PC-3 (cell line): Measurements from ENCODE around the gene POLR3G. TPM values are rescaled to one million over a fixed set of nuclear protein-coding genes. Genes with fewer than 3 reads are reported as not detected.
A peak's percentile ranks its signal among the peaks of the same experiment; 100 is the strongest.

Experiments
- ATAC-seq: fragments of 200-7000 bp; cut with Tn5 transposase; 2 replicates; pipeline ENCODE4 v1.9.1; 2020; ENCODE audit warnings: mild to moderate bottlenecking, moderate library complexity
- BruUV-seq: library from RNA; stranded (reverse); fragments of 400-500 nt; replicated peaks from 2 replicates; lab custom pipeline; 2021; lab: Mats Ljungman, UMichigan
- CTCF ChIA-PET: fragments of 300-600 bp; sonication (Branson Sonifier 250); formaldehyde crosslinking; loops from one replicate; lab custom pipeline; 2022; ENCODE audit warnings: antibody characterized with exemption; lab: Charles Lee
- POLR2A ChIA-PET: fragments of 300-600 bp; sonication (Branson Sonifier 250); formaldehyde crosslinking; loops from one replicate; lab custom pipeline; 2022; ENCODE audit warnings: antibody characterized with exemption; ENCODE audit not compliant: unreplicated experiment; lab: Charles Lee
- DNase-seq: peaks from one replicate; pipeline ENCODE4 v3.0.0-alpha.2; 2015
- H2AFZ ChIP-seq: fragments of 300-600 bp; sonication (generic); 2 replicates; pipeline ENCODE4 v1.6.0; 2016; ENCODE audit warnings: antibody characterized with exemption, low read length
- H3F3A ChIP-seq: fragments of 300-600 bp; sonication (generic); one replicate; pipeline ENCODE4 v1.6.0; 2017; ENCODE audit warnings: antibody characterized with exemption, low read length, control low read depth, mild to moderate bottlenecking; ENCODE audit not compliant: unreplicated experiment
- H3K27ac ChIP-seq: fragments of 300-600 bp; sonication (generic); 2 replicates; pipeline ENCODE4 v1.5.1; 2016; ENCODE audit warnings: mild to moderate bottlenecking, low read length
- H3K27me3 ChIP-seq: fragments of 300-600 bp; sonication (generic); 2 replicates; pipeline ENCODE4 v1.6.1; 2016; ENCODE audit warnings: low read length, mixed read lengths
- H3K36me3 ChIP-seq: fragments of 300-600 bp; sonication (generic); 2 replicates; pipeline ENCODE4 v1.6.1; 2016; ENCODE audit warnings: low read depth, mixed run types, low read length, mixed read lengths
- H3K4me1 ChIP-seq: fragments of 300-600 bp; sonication (generic); 2 replicates; pipeline ENCODE4 v1.5.1; 2016; ENCODE audit warnings: low read length; ENCODE audit not compliant: insufficient read depth
- H3K4me2 ChIP-seq: fragments of 300-600 bp; sonication (generic); 2 replicates; pipeline ENCODE4 v1.6.0; 2016; ENCODE audit warnings: low read length
- H3K4me3 ChIP-seq: fragments of 300-600 bp; sonication (generic); 2 replicates; pipeline ENCODE4 v1.5.1; 2016; ENCODE audit warnings: mild to moderate bottlenecking, low read length, mixed read lengths
- H3K79me2 ChIP-seq: fragments of 300-600 bp; sonication (generic); 2 replicates; pipeline ENCODE4 v1.6.1; 2017; ENCODE audit warnings: low read length, mixed read lengths
- H3K9ac ChIP-seq: fragments of 300-600 bp; sonication (generic); 2 replicates; pipeline ENCODE4 v1.6.0; 2016; ENCODE audit warnings: mild to moderate bottlenecking, low read length
- H3K9me2 ChIP-seq: fragments of 300-600 bp; sonication (generic); replicated peaks from 2 replicates; pipeline ENCODE4 v1.6.1; 2016; ENCODE audit warnings: mixed run types, low read length, mixed read lengths
- H3K9me3 ChIP-seq: fragments of 300-600 bp; sonication (generic); 2 replicates; pipeline ENCODE4 v1.6.1; 2016; ENCODE audit warnings: low read length, mixed read lengths
- H4K20me1 ChIP-seq: fragments of 300-600 bp; sonication (generic); 2 replicates; pipeline ENCODE4 v1.6.1; 2016; ENCODE audit warnings: low read length, mixed read lengths
- CTCF ChIP-seq: fragments of 300-600 bp; sonication (generic); conservative IDR thresholded peaks from 2 replicates; pipeline ENCODE4 v1.5.1; 2017; ENCODE audit warnings: antibody characterized with exemption, low read depth, mild to moderate bottlenecking, low read length
- EZH2 ChIP-seq: fragments of 300-600 bp; sonication (generic); IDR thresholded peaks from one replicate; pipeline ENCODE4 v1.6.1; 2017; ENCODE audit warnings: antibody characterized with exemption, mild to moderate bottlenecking, low read length; ENCODE audit not compliant: unreplicated experiment
- EZH2phosphoT487 ChIP-seq: fragments of 300-600 bp; sonication (generic); IDR thresholded peaks from 2 replicates; pipeline ENCODE4 v1.6.1; 2018; ENCODE audit warnings: mild to moderate bottlenecking, antibody characterized with exemption, low read length, borderline replicate concordance
- intact Hi-C: fragments of 100-400 bp; cut with micrococcal nuclease; formaldehyde crosslinking; loops from 2 replicates; pipeline ENCODE4 v1.9.0; 2023
- total RNA-seq: library from RNA; depleted of rRNA; stranded (reverse); fragments of >200 nt; gene quantifications from 2 replicates; pipeline ENCODE4 v1.2.3, GENCODE V29; 2014

The POLR3G gene
- total RNA-seq, 1 experiment from 2014 or later, result 42.2 TPM

GRCh38 chr5:90495146-90495545 is 20.5 kb downstream of the POLR3G start:
- no peaks in the 10 kb centered on the region for H3F3A ChIP-seq
- BruUV-seq, result no TSS peak
- DNase-seq, result no peak
- ChIA-PET CTCF (no interaction called here), POLR2A (no interaction called here)
- H2AFZ ChIP-seq, result no peak overlapping the region
- H3K4me3 ChIP-seq, result no peak overlapping the region
- H4K20me1 ChIP-seq, result no peaks in the 10 kb centered on the region
- ATAC-seq, result no peak
- H3K4me2 ChIP-seq, result no peak overlapping the region
- H3K27me3 ChIP-seq, result no peaks in the 10 kb centered on the region
- H3K4me1 ChIP-seq, result no peaks in the 10 kb centered on the region
- no peaks in the 10 kb centered on the region for H3K9me3 ChIP-seq
- no peaks in the 10 kb centered on the region for H3K79me2 ChIP-seq
- H3K36me3 ChIP-seq, result peaks cover 15% of the 10 kb centered on the region
- intact Hi-C loops, result no loop called here
- H3K27ac ChIP-seq, result no peak overlapping the region
- H3K9me2 ChIP-seq, result no peaks in the 10 kb centered on the region
- H3K9ac ChIP-seq, result no peak overlapping the region
- TF ChIP-seq EZH2phosphoT487, result no peak
- TF ChIP-seq CTCF, result no peak
- TF ChIP-seq EZH2, result no peak

GRCh38 chr5:90503596-90503995 is 28.9 kb downstream of the POLR3G start:
- ATAC-seq (peak; percentile 81), DNase-seq (peak; percentile 65)
- peak overlapping the region; percentile 60 for H2AFZ ChIP-seq
- peak overlapping the region; percentile 34 for H3K4me3 ChIP-seq
- no peaks in the 10 kb centered on the region for H3K9me3 ChIP-seq
- no peaks in the 10 kb centered on the region; the same call in 1 of the 2 replicates for H3K36me3 ChIP-seq
- peak overlapping the region; percentile 14 for H3K9ac ChIP-seq
- CTCF ChIA-PET, result interaction anchor here (0.7 kb wide), 1 partner anchor 26 kb away, joined by 4 read pairs; the partner anchor contains the start of gene LYSMD3
- no peaks in the 10 kb centered on the region for H3K79me2 ChIP-seq
- H4K20me1 ChIP-seq, result no peaks in the 10 kb centered on the region
- no peaks in the 10 kb centered on the region for H3K9me2 ChIP-seq
- H3K4me1 ChIP-seq, result peaks cover 35% of the 10 kb centered on the region
- H3K27me3 ChIP-seq, result no peaks in the 10 kb centered on the region
- H3F3A ChIP-seq, result peaks cover 11% of the 10 kb centered on the region
- H3K27ac ChIP-seq, result peak overlapping the region; percentile 67
- BruUV-seq, result no TSS peak
- POLR2A ChIA-PET, result interaction anchor here (0.7 kb wide), 1 partner anchor 27 kb away, joined by 3 read pairs; no protein-coding TSS in a partner anchor
- intact Hi-C loops, result loop anchor here (2.0 kb wide), 1 partner anchor 23 kb away; no protein-coding TSS in a partner anchor
- peak overlapping the region; percentile 82 for H3K4me2 ChIP-seq
- TF ChIP-seq EZH2 (no peak), EZH2phosphoT487 (no peak), CTCF (no peak)

GRCh38 chr5:90504743-90505142 is 30.1 kb downstream of the POLR3G start:
- Histone ChIP-seq H3K9ac (no peak overlapping the region; the same call in 1 of the 2 replicates), H4K20me1 (no peaks in the 10 kb centered on the region), H3K36me3 (no peaks in the 10 kb centered on the region; the same call in 1 of the 2 replicates), H3K9me2 (no peaks in the 10 kb centered on the region), H3K4me2 (peak overlapping the region; percentile 82), H3F3A (peaks cover 11% of the 10 kb centered on the region), H2AFZ (no peak overlapping the region), H3K27ac (peak overlapping the region; percentile 67; the same call in 1 of the 2 replicates), H3K79me2 (no peaks in the 10 kb centered on the region), H3K27me3 (no peaks in the 10 kb centered on the region), H3K9me3 (no peaks in the 10 kb centered on the region), H3K4me1 (peaks cover 35% of the 10 kb centered on the region), H3K4me3 (peak overlapping the region; percentile 0; the same call in 1 of the 2 replicates)
- no peak for TF ChIP-seq EZH2
- TF ChIP-seq EZH2phosphoT487, result no peak
- TF ChIP-seq CTCF, result no peak
- ATAC-seq (peak; percentile 78), DNase-seq (peak; percentile 84)
- POLR2A ChIA-PET, result no interaction called here
- BruUV-seq, result no TSS peak
- intact Hi-C loops, result loop anchor here (1.0 kb wide), 1 partner anchor 25 kb away; the partner anchor contains the start of gene LYSMD3
- CTCF ChIA-PET, result no interaction called here
